Measurements from ENCODE around the gene STAT1. TPM values are rescaled to one million over a fixed set of nuclear protein-coding genes. Genes with fewer than 3 reads are reported as not detected.
A peak's percentile ranks its signal among the peaks of the same experiment; 100 is the strongest.

The STAT1 gene
- total RNA-seq, 2 donors from 2014 or later: 57.9 to 88.4 TPM

DNA sequence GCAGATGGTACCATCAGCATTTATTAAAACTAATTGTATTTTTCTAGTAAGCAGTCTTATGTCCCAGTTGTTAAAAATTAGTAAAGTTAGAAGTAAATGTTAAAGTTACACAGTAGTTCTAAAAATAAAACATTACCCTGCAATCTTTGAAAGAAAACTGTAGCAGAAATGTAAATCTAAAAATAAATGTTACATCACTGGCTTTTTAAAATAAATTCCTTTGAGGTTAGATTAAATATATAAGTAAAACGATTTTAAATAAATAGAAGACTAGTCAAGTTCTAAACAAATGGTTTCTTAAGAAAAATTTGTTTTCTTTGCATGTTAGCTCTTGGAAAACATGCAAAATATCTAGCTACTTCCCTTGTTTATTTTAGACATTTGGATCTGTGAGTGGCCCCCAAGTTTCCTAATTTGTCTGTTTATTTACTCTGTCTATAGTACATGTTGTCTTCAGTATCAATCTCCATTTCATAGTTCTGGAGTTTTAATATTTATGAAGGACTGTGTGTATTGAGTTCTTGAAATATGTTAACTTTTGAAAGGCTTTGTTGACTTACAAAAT lies 75.1 kb downstream of the STAT1 start:
- intact Hi-C loops (cut with DNase I): no loop called here
- no peak for DNase-seq (ENCODE audit: low spot score)

DNA sequence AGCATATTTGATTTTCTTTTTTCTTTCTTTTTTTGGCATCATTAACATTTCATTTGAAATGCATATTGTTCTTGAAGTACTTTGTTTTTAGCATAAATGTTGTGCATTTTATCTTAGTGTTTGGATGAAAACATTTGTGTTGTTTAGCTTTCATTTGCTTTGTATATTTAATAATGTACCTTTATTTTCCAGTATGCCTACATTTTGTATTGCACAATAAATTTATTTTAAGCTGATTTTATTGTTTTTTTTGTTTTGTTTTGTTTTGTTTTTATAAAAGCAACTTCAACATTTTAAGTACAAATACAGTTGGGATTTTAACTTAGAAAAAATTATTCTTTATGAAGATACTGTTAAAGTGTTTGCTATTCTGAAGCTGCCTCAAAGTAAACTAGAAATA lies 78.9 kb downstream of the STAT1 start:
- intact Hi-C loops (cut with DNase I): no loop called here
- DNase-seq (ENCODE audit: low spot score): no peak

DNA sequence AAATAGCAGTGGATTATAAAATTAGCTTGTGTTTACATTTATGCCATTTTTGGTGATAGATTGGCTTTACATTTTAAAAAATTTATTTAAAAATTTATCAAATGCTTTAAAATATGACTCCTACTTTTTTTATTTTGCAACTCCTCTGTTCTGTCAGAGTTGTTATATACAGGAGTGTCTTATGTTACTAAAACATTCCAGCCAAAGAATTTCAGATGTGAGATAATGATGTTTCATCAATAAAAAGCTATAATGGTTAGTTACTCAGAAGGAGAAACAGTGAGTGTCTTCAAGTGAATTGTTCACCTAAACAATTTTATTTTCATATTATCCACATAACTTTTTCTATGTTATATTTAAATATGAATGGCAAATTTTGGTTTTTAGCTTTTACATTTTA lies 80.6 kb downstream of the STAT1 start:
- no peak for DNase-seq (ENCODE audit: low spot score)
- intact Hi-C loops (cut with DNase I): no loop called here

DNA sequence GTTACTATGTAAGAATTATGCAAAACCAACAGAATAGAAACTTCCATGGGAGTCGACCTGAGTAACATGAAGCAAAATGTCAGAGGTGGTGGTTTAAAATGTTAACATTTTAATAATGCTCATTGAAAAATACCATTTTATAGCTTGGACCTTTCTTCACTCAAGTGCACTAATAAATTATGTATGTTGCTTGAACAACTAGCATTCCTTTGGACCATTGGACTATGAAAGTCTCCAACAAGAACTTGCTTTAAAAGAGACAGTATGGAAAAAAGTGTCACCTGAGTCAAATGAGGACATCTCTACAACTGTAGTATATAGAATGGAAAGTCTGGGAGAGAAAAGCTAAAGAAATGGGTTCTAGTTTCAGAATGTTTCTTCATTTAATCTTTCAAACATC lies 81.5 kb downstream of the STAT1 start:
- DNase-seq (ENCODE audit: low spot score): no peak
- intact Hi-C loops (cut with DNase I): no loop called here

DNA sequence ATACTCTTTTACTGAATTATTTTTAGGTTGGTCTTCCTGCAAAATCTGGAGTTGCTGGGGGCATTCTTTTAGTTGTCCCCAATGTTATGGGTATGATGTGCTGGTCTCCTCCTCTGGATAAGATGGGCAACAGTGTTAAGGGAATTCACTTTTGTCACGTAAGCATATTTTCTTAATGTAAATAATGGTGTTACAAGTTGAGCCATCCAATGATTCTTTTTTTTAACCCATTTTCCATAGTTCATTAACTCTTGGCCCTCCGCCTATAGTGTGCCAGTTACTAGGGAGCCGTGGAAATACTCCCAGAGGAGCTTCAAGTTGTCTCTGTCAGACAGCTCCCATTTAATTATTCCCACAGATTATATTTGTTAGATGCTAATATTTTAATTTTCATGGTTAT lies 83.6 kb downstream of the STAT1 start:
- DNase-seq (ENCODE audit: low spot score): no peak
- intact Hi-C loops (cut with DNase I): no loop called here

DNA sequence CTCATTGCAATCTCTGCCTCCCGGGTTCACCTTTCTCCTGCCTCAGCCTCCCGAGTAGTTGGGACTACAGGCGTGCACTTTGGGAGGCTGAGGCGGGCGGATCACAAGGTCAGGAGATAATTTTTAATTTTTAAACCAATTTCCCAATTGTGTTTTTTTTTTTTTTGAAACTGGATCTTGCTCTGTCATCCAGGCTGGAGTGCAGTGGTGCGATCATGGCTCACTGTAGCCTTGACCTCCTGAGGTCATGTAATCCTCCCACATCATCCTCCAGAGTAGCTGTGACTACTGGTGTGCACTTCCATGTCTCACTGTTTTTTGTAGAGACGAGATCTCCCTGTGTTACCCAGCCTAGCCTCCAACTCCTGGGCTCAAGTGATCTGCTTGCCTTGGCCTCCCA lies 84.1 kb downstream of the STAT1 start:
- intact Hi-C loops (cut with DNase I): loop anchor here in 1 of 2 donors (1.0 kb wide), 1 partner anchor 11 kb away; no protein-coding TSS in a partner anchor
- peak; percentile 46 for DNase-seq (ENCODE audit: low spot score)

DNA sequence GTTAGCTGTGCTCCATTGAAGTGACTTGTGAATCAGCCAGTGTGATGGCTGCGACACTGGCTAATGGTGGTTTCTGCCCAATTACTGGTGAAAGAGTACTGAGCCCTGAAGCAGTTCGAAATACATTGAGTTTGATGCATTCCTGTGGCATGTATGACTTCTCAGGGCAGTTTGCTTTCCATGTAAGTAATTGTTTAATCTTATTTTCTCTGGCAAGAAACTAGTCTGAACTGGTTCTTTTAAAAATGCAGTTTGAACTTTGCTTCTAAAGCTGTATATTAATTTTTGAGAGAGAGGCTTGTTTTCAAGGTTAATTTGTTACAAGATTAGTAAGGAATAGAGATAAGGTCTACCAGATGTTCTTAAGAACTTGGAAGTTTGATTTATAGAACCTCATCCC lies 86.7 kb downstream of the STAT1 start:
- no peak for DNase-seq (ENCODE audit: low spot score)
- intact Hi-C loops (cut with DNase I): loop anchor here in 1 of 2 donors (2.0 kb wide), 1 partner anchor 16 kb away; no protein-coding TSS in a partner anchor

DNA sequence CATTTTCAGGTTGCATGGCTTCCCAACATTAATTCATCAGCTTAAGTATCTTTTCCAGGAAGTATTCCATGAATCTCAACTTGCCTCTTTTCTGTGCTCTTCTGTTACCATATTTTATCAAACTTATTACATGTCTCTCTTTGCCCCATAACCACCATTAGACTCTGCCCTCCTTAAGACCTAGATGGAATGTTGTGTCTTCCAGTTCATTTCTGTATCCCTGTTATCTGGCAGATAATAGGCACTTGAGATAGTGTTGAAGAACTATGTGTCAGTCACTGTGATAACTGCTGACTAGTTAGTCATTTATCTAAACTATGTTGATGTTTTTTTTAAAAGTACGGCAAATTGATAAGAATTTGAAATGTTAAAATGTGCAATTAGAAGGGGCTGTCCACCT lies 91.6 kb downstream of the STAT1 start:
- intact Hi-C loops (cut with DNase I): no loop called here

DNA sequence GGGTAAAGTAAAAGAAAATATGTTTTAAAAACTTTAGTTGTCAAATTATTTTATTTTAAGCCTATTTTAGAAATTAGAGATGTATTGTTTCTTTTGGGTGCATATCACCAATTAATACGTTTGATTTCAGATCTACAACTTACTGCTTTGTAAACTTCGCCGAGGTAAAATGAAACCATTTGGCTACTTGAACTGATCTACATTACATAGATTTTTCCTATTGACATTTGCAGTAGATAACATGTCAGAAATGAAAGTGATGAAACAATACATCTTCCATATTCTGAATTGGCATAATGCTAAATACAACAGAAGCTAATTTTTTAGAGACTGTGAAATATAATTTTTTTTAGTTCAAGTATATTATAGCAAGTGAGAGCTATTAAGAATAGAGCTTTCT lies 93.9 kb downstream of the STAT1 start:
- intact Hi-C loops (cut with DNase I): no loop called here
- DNase-seq (ENCODE audit: low spot score): no peak

More for the DNA sequence above, 91.6 kb downstream of the STAT1 start:
- no peak for DNase-seq (ENCODE audit: low spot score)

Other genes starting within 250 kb of the STAT1 start
- gene GLS, start 133.3 kb downstream of the STAT1 start, total RNA-seq: 100 to 1,000 TPM; 231 to 237 TPM
- 1 to 10 TPM; 2.2 to 2.5 TPM for gene STAT4, start 136.8 kb upstream of the STAT1 start, total RNA-seq
- 10 to 100 TPM; 29.8 to 30.0 TPM for gene MYO1B, start 231.2 kb upstream of the STAT1 start, total RNA-seq

Data from posterior vena cava (tissue), 2 donors.